LNCaP clone FGC (cell line): Measurements from ENCODE around the gene RASD1.

ENCODE experiments used
- DNase-seq: peaks from one replicate; pipeline ENCODE4 v3.0.0-alpha.2; 2011; ENCODE audit warnings: low read depth
- H3K4me3 ChIP-seq: 2 replicates; pipeline ENCODE4 v1.5.1; 2011; ENCODE audit warnings: mild to moderate bottlenecking, low read depth, low read length, control low read depth
- TF ChIP-seq, protein P1 (sequence below): IDR thresholded peaks from 2 replicates; pipeline ENCODE4 v1.5.1; 2012; ENCODE audit warnings: mild to moderate bottlenecking; ENCODE audit not compliant: control insufficient read depth, insufficient read depth; ENCODE audit errors: extremely low read depth

Gene RASD1

DNA sequence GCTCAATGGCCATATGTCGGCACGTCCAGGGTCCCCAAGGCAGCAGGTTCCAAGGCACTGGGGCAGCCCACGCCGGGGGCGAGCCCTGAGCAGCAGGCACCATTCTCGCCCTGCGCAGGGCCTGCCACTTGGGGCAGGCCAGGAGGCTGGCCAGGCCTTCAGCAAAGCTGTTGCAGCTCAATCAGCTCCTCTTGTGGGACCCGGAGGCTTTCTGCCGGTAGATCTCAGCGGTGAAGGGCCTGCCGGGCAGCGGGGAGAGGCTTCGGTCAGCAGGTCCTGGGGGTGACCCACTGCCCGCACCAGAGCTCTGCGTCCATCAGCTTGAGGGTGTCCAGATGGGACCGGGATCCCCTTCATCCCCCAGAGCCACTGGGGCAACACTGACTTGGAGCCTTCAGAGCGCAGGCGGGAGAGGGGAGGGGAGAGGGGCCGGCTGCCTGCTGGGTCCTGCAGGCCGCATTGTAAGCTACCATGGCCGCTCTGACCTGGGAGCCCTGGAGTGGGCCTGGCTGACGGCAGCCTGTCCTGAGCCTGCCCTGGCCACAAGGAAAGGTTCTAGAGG lies 9.5 kb upstream of the RASD1 start:
- DNase-seq: no peak
- H3K4me3 ChIP-seq: no peak overlapping the region
- TF ChIP-seq, protein P1, sequence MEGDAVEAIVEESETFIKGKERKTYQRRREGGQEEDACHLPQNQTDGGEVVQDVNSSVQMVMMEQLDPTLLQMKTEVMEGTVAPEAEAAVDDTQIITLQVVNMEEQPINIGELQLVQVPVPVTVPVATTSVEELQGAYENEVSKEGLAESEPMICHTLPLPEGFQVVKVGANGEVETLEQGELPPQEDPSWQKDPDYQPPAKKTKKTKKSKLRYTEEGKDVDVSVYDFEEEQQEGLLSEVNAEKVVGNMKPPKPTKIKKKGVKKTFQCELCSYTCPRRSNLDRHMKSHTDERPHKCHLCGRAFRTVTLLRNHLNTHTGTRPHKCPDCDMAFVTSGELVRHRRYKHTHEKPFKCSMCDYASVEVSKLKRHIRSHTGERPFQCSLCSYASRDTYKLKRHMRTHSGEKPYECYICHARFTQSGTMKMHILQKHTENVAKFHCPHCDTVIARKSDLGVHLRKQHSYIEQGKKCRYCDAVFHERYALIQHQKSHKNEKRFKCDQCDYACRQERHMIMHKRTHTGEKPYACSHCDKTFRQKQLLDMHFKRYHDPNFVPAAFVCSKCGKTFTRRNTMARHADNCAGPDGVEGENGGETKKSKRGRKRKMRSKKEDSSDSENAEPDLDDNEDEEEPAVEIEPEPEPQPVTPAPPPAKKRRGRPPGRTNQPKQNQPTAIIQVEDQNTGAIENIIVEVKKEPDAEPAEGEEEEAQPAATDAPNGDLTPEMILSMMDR: no peak

DNA sequence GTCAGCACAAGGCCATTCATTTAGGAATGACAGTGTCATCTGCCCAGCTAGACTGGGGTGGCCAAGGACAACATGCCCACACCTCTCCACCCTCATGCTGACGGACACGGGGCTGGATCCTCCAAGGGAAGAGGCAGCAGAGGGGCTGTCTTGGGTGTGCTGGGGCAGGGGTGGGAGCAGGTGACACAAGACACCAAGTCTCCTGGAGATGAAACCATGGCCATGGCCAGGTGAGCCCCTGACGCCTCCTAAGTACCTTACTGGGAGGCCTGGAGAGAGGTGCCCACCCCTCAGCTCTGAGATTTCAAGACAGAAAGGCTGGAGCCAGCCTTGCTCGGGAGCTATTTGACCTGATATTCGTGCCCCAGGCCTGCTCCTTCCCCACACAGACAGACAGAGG lies 9.0 kb upstream of the RASD1 start:
- no peak overlapping the region for H3K4me3 ChIP-seq
- no peak for DNase-seq
- TF ChIP-seq, protein P1: no peak

DNA sequence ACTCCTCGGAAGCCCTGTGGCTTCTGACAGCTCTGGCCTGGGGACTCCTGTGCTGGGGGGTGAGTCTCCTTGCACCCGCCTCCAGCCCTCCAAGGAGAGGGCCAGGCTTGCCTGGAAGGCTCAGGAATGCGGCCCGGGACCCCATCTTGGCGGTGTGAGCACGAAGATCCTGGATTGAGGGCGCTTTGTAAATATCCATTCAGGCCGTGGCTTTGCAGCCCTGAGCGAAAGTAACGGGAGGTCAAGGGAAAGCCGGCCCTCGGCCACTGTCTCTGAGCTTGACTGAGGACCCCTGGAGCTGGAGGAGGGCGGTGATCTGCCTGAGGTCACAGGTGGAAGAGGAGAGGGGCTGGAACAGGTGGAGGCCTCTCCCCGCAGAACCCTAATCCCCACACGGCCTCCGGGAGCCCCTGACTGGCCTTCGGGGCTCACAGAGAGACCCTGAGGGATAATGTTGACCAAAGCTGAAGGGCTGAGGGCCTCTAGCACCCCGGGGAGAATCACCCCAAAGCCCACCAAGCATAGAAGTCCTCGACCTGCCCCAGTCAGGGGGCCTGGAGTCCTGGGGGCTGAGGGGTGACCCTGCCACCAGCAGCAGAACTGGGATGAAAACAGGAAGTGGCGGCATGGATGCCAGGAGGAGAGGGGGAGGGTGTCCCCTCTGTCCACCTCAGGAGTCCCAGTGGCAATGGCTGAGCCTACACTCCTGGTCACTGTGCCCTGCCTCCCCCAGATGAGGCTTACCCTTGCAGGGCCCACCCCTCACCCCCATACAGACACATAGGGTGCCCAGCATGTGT lies 8.3 kb upstream of the RASD1 start:
- TF ChIP-seq, protein P1: no peak
- no peak overlapping the region for H3K4me3 ChIP-seq

DNA sequence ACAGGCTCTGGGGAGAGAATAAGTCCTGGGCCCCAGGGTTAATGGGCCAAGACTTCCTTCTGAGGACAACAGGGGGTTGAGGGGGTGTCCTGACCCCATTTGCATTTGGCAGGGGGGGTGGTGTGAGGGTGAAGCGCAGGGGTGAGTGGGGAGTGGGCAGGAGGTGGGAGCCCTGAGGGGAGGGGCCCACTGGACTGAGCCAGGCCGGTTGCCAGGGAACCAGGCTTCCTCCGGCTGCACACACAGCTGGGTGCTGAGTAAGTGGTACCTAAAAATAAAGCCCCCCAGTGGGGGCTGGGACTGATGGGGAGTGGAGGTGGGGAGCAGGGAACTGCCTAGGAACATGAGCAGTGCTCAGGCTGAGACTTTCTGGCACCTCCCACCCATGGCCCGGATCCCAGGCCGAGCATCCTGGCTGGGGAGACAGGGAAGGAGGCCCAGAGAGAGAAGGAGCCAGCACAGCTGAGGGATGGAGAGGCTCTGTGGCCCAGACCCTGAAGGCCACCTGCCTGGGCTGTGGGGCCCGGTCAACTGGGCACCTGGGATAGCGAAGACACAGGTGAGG lies 7.5 kb upstream of the RASD1 start:
- no peak for DNase-seq
- TF ChIP-seq, protein P1: no peak
- no peak overlapping the region for H3K4me3 ChIP-seq

More for the DNA sequence above, 8.3 kb upstream of the RASD1 start:
- no peak for DNase-seq

DNA sequence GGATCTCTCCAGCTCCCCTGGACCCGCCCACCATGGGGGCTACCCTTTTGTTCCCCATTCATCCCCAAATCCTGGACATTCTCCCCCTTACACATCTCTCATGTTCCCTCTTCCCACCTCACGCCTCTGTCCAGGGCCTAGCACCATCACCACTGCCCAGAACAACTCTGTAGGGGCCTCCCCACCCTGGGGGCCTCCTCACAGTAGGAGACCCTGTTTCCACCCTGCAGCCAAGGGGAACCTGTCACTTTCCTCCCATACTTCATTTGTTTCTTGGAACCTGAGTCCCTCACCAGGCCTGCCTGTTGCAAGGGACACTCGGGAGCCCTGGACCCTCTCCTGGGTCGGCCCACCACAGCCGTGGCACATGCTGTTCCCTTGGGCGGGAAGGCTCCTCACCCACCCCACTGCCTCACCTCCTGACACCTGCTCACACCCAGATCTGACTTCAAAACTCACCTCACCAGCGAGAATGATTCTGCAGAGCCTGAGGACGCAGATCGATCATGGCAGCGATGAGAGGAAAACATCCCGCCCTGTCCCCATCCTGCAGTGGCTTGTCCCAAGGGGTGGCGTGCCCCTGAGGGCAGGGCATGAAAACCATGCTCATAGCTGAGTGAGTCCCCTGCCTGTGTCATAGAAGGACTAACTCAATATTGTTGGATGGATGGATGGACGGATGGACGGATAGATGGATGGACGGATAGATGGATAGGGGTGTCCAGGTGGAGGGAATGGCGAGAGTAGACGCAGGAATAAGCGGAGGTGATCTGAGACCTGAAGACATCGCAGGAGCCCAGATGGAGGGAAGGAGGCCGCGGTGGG lies 6.8 kb upstream of the RASD1 start:
- DNase-seq: no peak
- H3K4me3 ChIP-seq: no peak overlapping the region
- TF ChIP-seq, protein P1: no peak

DNA sequence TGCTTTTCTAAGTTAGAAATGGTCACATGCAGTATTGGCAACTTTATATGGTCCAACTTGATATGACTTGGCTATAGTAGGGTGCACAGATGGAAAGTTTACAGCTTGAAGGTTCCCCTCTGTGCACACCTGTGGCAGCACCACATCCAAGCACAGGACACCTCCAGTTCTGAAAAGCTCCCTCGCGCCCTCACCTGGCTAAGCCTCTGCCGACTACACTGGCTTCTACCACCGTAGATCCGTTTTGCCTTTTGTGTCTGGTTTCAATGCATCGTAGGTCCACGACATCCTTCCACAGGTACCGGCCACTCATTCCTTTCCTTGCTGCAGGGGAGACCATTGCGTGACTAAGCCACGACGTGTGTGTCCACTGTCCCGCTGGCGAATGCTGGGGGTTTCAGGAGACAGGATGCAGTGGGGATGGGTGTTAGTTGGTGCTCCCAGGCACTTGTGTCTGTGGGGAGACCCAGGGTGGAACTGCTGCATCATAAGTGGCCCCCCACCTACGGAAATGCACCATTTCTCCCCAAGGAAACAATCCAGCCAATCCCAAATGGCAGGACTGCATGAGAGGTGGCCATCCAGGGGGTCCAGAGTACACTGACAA lies 4.9 kb upstream of the RASD1 start:
- DNase-seq: no peak
- TF ChIP-seq, protein P1: no peak
- no peak overlapping the region for H3K4me3 ChIP-seq
